DND-41 (cell line): ENCODE results near the gene MTERF2.

Experiments
- EZH2 ChIP-seq: IDR thresholded peaks from 3 replicates; pipeline ENCODE4 v1.6.1; 2012; ENCODE audit warnings: borderline replicate concordance, low read depth, mild to moderate bottlenecking, moderate library complexity, low read length, inconsistent platforms; ENCODE audit not compliant: severe bottlenecking
- TF ChIP-seq, protein P1 (sequence below): IDR thresholded peaks from 2 replicates; pipeline ENCODE4 v1.5.1; 2012; ENCODE audit warnings: borderline replicate concordance, low read length, moderate library complexity, mild to moderate bottlenecking; ENCODE audit not compliant: poor library complexity, severe bottlenecking; ENCODE audit errors: extremely low read depth

GRCh38 chr12:107033758-107034739, 47.1 kb upstream of the MTERF2 start:
- TF ChIP-seq EZH2: no peak
- TF ChIP-seq, protein P1, sequence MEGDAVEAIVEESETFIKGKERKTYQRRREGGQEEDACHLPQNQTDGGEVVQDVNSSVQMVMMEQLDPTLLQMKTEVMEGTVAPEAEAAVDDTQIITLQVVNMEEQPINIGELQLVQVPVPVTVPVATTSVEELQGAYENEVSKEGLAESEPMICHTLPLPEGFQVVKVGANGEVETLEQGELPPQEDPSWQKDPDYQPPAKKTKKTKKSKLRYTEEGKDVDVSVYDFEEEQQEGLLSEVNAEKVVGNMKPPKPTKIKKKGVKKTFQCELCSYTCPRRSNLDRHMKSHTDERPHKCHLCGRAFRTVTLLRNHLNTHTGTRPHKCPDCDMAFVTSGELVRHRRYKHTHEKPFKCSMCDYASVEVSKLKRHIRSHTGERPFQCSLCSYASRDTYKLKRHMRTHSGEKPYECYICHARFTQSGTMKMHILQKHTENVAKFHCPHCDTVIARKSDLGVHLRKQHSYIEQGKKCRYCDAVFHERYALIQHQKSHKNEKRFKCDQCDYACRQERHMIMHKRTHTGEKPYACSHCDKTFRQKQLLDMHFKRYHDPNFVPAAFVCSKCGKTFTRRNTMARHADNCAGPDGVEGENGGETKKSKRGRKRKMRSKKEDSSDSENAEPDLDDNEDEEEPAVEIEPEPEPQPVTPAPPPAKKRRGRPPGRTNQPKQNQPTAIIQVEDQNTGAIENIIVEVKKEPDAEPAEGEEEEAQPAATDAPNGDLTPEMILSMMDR: no peak
